Measurements from ENCODE around the gene ZXDB.
"Not testable (repeated sequence)": the region's sequence is repeated elsewhere in the genome, so short reads cannot be mapped to it uniquely, and the experiment has no call there.

DNA sequence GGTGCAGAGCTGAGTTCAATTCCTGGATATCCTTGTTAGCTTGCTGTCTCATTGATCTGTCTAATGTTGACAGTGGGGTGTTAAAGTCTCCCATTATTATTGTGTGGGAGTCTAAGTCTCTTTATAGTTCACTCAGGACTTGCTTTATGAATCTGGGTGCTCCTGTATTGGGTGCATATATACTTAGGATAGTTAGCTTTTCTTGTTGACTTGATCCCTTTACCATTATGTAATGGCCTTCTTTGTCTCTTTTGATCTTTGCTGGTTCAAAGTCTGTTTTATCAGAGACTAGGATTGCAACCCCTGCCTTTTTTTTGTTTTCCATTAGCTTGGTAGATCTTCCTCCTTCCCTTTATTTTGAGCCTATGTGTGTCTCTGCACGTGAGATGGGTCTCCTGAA lies 21.5 kb downstream of the ZXDB start:
- TF ChIP-seq, protein P1, sequence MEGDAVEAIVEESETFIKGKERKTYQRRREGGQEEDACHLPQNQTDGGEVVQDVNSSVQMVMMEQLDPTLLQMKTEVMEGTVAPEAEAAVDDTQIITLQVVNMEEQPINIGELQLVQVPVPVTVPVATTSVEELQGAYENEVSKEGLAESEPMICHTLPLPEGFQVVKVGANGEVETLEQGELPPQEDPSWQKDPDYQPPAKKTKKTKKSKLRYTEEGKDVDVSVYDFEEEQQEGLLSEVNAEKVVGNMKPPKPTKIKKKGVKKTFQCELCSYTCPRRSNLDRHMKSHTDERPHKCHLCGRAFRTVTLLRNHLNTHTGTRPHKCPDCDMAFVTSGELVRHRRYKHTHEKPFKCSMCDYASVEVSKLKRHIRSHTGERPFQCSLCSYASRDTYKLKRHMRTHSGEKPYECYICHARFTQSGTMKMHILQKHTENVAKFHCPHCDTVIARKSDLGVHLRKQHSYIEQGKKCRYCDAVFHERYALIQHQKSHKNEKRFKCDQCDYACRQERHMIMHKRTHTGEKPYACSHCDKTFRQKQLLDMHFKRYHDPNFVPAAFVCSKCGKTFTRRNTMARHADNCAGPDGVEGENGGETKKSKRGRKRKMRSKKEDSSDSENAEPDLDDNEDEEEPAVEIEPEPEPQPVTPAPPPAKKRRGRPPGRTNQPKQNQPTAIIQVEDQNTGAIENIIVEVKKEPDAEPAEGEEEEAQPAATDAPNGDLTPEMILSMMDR (IDR thresholded peaks at IDR 0.05; ENCODE audit: poor library complexity, severe bottlenecking), result not testable (repeated sequence)
- TF ChIP-seq POLR2AphosphoS5 (IDR thresholded peaks at IDR 0.05), result not testable (repeated sequence)

Data from neural cell (in vitro differentiated cells).